H4 (cell line): ENCODE results near the gene PICALM. TPM values are rescaled to one million over a fixed set of nuclear protein-coding genes. Genes with fewer than 3 reads are reported as not detected.
"Not testable (repeated sequence)": the region's sequence is repeated elsewhere in the genome, so short reads cannot be mapped to it uniquely, and the experiment has no call there.

ENCODE experiments used
- DNase-seq: peaks from one replicate; pipeline ENCODE4 v3.0.0-alpha.2; 2015; ENCODE audit warnings: low spot score
- total RNA-seq: library from RNA; depleted of rRNA; stranded (reverse); fragments of >200 nt; shearing (Covaris generic); gene quantifications from 2 replicates; pipeline ENCODE4 v1.2.3, GENCODE V29; 2014; rRNA removed

PICALM gene, protein sequence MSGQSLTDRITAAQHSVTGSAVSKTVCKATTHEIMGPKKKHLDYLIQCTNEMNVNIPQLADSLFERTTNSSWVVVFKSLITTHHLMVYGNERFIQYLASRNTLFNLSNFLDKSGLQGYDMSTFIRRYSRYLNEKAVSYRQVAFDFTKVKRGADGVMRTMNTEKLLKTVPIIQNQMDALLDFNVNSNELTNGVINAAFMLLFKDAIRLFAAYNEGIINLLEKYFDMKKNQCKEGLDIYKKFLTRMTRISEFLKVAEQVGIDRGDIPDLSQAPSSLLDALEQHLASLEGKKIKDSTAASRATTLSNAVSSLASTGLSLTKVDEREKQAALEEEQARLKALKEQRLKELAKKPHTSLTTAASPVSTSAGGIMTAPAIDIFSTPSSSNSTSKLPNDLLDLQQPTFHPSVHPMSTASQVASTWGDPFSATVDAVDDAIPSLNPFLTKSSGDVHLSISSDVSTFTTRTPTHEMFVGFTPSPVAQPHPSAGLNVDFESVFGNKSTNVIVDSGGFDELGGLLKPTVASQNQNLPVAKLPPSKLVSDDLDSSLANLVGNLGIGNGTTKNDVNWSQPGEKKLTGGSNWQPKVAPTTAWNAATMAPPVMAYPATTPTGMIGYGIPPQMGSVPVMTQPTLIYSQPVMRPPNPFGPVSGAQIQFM
- total RNA-seq, result 66.1 and 91.1 TPM in 2 replicates

DNA sequence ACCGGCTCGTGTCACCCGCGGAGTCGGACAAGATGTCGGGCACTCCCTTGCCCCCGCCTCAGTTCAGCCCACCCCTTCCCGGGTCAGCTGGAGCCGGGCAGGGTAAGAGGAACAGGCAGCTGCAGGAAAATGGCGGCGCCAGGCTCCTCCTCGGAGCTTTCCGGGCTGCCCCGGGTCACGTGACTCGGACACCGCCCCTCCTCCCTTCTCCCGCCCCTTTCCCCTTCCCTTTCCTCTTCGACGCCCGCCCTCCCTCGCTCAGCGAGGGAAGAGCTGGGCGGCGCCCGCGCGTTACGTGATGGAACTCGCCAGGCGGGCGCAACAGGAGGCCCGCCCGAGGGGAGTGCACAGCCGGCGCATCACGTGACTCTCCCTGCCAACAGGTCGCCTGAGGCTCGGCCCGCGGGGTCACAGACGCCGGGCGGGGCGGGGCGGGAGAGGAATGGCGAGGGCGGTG lies at the start of gene PICALM:
TSS of gene PICALM (minus strand) at position 134 of the 457 bp plus-strand sequence. CDS start 304 bp downstream, outside the sequence.
- DNase-seq, result peak; percentile 98

DNA sequence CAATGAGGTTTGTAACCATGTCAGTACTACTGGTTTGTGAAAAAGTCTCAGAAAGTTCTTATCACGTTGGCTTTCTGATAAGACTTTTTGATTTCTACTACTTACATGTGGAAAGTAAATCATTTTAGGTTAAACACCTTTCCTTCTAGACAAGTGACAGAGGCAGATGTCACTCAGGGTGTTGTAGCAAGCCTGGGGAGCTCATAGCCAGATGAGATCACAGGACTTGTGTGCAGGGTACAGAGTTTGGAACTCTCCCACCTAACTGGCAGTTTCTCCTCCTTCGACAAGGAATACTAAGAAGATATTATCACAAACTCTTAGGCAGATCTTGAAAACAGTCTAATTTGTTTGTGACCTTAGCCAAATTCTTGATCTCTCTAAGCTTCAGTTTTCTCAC lies 49.4 kb upstream of the PICALM start:
- no peak for DNase-seq

DNA sequence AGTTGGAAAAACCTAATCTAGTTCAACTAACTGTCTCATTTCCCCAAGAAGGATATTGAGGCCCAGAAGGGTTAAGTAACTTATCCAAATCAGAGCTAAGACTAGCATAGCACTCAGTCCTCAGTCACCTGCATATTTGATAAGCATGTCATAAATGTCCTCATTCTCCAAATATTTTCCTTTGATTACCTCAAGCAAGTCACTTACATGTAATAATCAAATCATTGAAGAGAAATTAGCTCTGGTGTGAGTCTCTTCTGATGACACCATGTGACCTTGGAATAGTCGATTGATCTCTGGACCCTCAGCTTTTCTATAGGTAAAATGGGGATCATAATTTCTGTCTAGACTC lies 48.8 kb upstream of the PICALM start:
- DNase-seq, result no peak

- no peak for DNase-seq
These were observed 48.3 kb upstream of the PICALM start for GRCh38 chr11:86117001-86117711.

GRCh38 chr11:86116386-86116726 lies 47.5 kb upstream of the PICALM start:
- DNase-seq, result peak; percentile 19

GRCh38 chr11:86115542-86116385 lies 46.9 kb upstream of the PICALM start:
- no peak for DNase-seq

GRCh38 chr11:86108890-86109638 lies 40.2 kb upstream of the PICALM start:
- no peak for DNase-seq

- DNase-seq, result no peak
These were observed 39.3 kb upstream of the PICALM start for GRCh38 chr11:86108191-86108590.

DNA sequence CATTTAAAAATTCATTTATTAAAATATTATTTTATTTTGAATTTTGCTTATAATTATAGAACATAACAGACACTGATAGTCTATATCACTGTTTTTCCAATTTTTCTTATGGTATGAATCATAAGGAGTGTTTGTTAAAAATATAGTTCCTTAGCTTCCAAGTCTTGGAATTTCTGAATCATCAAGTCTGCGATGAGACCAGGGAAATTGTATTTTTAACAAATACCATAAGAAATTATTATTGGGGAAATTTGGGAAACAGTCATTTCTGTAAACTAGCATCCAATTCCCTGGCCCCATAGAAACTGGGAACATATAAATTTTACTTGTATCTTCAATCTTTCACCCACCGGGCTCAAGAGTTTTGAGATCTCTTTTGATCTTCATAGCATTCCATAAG lies 38.0 kb upstream of the PICALM start:
- no peak for DNase-seq

DNA sequence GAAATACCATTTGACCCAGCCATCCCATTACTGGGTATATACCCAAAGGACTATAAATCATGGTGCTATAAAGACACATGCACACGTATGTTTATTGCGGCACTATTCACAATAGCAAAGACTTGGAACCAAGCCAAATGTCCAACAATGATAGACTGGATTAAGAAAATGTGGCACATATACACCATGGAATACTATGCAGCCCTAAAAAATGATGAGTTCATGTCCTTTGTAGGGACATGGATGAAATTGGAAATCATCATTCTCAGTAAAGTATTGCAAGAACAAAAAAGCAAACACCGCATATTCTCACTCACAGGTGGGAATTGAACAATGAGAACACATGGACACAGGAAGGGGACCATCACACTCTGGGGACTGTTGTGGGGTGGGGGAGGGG lies 37.1 kb upstream of the PICALM start:
- DNase-seq, result not testable (repeated sequence)

GRCh38 chr11:86105601-86106000 lies 36.7 kb upstream of the PICALM start:
- not testable (repeated sequence) for DNase-seq

DNA sequence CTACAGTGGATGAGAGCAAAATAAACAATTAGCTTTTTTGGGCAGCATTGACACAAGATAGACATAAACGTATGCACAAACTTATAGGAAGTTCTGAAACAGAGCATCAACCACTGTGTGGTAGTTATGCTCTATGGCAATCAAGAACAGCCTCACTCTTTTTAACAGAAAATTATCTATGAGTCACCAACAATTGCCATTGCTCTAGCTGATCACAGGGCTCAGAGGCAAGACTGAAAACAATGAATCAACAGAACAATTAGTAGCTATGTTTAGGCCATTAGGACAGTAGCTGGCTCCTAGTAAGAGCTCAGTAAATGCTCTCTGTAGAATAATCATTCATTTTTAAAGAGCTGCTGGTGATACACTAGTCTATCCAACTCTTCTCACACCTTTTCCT lies 34.9 kb upstream of the PICALM start:
- no peak for DNase-seq

GRCh38 chr11:86101941-86102407 lies 33.1 kb upstream of the PICALM start:
- no peak for DNase-seq

- DNase-seq, result no peak
These were observed 32.6 kb upstream of the PICALM start for GRCh38 chr11:86101493-86101892.

DNA sequence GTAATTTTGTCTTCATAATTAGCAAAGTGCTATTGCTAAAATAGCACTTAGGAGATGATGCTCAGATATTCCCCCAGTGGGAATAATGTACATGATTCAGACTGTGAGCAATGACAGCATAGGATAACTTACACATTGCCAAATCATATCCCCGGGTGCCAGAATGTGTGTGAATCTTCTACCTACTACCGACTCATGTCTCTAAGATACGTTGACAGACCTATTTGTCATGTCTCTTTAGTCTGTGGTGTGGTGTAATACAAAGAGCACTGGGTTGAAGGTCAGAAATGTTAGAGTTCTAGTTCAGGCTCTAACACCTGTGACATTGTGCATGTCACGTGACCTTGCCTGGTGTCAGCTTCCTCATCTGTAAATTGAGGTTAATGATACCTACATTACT lies 31.0 kb upstream of the PICALM start:
- no peak for DNase-seq

GRCh38 chr11:86097980-86098379 lies 29.1 kb upstream of the PICALM start:
- no peak for DNase-seq

- peak; percentile 42 for DNase-seq
These were observed 22.7 kb upstream of the PICALM start for GRCh38 chr11:86091566-86091965.

- DNase-seq, result no peak
These were observed 22.2 kb upstream of the PICALM start for GRCh38 chr11:86091086-86091485.

GRCh38 chr11:86089659-86090058 lies 20.8 kb upstream of the PICALM start:
- peak; percentile 13 for DNase-seq

- not testable (repeated sequence) for DNase-seq
These were observed 18.8 kb upstream of the PICALM start for GRCh38 chr11:86087688-86088087.

DNA sequence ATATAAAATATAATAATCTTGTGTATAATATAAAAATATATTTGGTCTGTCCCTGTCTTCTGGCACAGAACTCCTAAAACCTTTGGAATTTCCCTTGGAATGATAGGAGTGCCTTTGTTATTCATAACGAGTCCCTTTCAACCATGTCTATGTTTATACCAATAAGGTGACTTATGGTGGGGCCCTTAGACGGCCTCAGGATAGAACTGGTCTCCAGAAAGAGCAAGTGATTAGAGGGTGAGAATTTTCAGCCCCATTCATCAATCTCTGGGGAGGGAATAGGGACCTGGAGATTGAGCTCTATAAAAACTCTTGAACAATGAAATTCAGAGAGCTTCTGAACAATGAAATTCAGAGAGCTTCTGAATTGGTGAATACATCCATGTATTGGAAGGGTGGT lies 18.4 kb upstream of the PICALM start:
- no peak for DNase-seq
